D721Med (cell line): ENCODE data around the gene FBN1.

Experiments used
- DNase-seq: peaks from one replicate; pipeline ENCODE4 v3.0.0; 2011; ENCODE audit warnings: low spot score; ENCODE audit not compliant: insufficient read length
- FAIRE-seq: peaks from 2 replicates; lab custom pipeline; 2011; peaks lifted over from hg19 to GRCh38; lab: Jason Lieb, UNC
- CTCF ChIP-seq: IDR thresholded peaks from 2 replicates; pipeline ENCODE4 v1.5.1; 2012; ENCODE audit warnings: mild to moderate bottlenecking, control low read depth; ENCODE audit not compliant: insufficient read depth; ENCODE audit errors: missing control alignments

FBN1 gene

GRCh38 chr15:48373821-48374451, 271.6 kb downstream of the FBN1 start:
- DNase-seq: no peak
- TF ChIP-seq CTCF: no peak
- FAIRE-seq: no peak

- FAIRE-seq (no peak), DNase-seq (no peak)
- no peak for TF ChIP-seq CTCF
Measured at GRCh38 chr15:48371961-48372360, 273.5 kb downstream of the FBN1 start.

- TF ChIP-seq CTCF: no peak
- FAIRE-seq (no peak), DNase-seq (no peak)
Measured at GRCh38 chr15:48371550-48371949, 274.0 kb downstream of the FBN1 start.

- no peak for TF ChIP-seq CTCF
- FAIRE-seq (no peak), DNase-seq (no peak)
Measured at GRCh38 chr15:48370460-48370859, 275.0 kb downstream of the FBN1 start.

- no peak for DNase-seq
- no peak for TF ChIP-seq CTCF
Measured at GRCh38 chr15:48367483-48367882, 278.0 kb downstream of the FBN1 start.

GRCh38 chr15:48366584-48367312, 278.8 kb downstream of the FBN1 start:
- DNase-seq (no peak), FAIRE-seq (no peak)
- TF ChIP-seq CTCF: no peak

More at GRCh38 chr15:48367483-48367882, 278.0 kb downstream of the FBN1 start:
- no peak for FAIRE-seq

GRCh38 chr15:48365575-48365974, 279.9 kb downstream of the FBN1 start:
- TF ChIP-seq CTCF: no peak
- FAIRE-seq: no peak

More at GRCh38 chr15:48365575-48365974, 279.9 kb downstream of the FBN1 start:
- DNase-seq: no peak
